Fibroblast of villous mesenchyme (primary cell): ENCODE measurements around the gene SPSB3. TPM values are rescaled to one million over a fixed set of nuclear protein-coding genes. Genes with fewer than 3 reads are reported as not detected.

Source experiments
- DNase-seq: peaks from one replicate; pipeline ENCODE4 v3.0.0-alpha.2; 2010; ENCODE audit warnings: low read depth
- H3K4me3 ChIP-seq: 2 replicates; pipeline ENCODE4 v1.5.1; 2011; ENCODE audit warnings: low read depth, mild to moderate bottlenecking, low read length
- total RNA-seq: library from RNA; depleted of rRNA; stranded (reverse); fragments of >200 nt; gene quantifications from 2 replicates; pipeline ENCODE4 v1.2.3, GENCODE V29; 2012
- TF ChIP-seq, protein P1 (sequence below): IDR thresholded peaks from 2 replicates; pipeline ENCODE4 v1.5.1; 2012; ENCODE audit warnings: low read depth, mild to moderate bottlenecking, low read length; ENCODE audit not compliant: insufficient read depth

Gene SPSB3
- total RNA-seq, 1 donor: 25.5 TPM

DNA sequence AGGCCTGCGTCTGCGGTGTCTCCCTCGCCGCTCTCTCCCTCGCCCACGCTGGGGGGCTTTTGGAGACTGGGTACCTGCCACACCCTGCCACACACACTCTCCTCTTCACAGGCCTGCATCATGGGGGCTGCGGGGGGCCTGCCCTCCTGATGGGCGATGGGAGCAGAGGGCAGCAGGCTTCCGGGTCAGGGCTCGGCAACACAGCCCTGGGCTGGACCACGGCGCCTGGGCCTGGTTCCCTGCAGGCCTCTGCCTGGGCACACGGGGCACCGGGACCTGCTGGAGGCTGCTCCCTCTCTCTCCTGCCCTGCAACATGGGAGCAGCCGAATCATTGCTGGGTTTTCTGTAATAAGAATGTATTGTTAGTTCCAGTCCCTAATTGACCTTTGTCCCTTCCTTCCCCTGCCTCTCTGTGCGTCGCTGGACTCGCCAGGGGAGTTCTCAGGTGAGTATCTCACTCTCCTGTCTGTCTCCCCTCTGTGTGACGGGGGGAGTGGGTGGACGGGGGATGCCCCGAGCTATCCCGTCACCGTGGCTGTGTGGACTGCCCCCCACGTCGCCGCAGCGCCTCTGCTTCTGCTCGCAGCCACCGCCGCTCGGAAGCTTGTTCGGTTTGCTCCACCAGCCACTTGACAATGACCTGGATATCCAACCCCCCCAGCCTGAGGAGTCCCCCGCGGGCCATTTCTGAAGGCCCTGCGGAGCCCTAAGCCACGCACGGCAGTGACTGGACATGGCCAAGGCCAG is 24.5 kb downstream of the SPSB3 start:
- TF ChIP-seq, protein P1, sequence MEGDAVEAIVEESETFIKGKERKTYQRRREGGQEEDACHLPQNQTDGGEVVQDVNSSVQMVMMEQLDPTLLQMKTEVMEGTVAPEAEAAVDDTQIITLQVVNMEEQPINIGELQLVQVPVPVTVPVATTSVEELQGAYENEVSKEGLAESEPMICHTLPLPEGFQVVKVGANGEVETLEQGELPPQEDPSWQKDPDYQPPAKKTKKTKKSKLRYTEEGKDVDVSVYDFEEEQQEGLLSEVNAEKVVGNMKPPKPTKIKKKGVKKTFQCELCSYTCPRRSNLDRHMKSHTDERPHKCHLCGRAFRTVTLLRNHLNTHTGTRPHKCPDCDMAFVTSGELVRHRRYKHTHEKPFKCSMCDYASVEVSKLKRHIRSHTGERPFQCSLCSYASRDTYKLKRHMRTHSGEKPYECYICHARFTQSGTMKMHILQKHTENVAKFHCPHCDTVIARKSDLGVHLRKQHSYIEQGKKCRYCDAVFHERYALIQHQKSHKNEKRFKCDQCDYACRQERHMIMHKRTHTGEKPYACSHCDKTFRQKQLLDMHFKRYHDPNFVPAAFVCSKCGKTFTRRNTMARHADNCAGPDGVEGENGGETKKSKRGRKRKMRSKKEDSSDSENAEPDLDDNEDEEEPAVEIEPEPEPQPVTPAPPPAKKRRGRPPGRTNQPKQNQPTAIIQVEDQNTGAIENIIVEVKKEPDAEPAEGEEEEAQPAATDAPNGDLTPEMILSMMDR: no peak
- H3K4me3 ChIP-seq: no peak overlapping the region
- no peak for DNase-seq

DNA sequence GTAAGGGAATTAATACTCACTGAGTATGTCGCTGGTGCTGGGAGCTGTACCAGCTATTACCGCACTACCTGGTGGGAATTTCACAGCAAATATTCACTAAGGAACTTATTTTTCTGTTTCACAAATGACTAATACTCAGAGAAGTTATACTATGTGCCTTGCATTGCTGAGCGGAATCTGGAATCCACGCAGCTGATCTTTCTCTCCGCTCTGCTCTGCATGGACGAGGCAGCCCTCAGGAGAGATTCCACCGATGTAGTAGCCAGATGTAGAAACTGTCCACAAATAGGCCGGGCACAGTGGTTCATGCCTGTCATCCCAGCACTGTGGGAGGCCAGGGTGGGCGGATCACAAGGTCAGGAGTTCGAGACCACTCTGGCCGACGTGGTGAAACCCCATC is 28.2 kb downstream of the SPSB3 start:
- no peak overlapping the region for H3K4me3 ChIP-seq
- DNase-seq: no peak
- TF ChIP-seq, protein P1: no peak

DNA sequence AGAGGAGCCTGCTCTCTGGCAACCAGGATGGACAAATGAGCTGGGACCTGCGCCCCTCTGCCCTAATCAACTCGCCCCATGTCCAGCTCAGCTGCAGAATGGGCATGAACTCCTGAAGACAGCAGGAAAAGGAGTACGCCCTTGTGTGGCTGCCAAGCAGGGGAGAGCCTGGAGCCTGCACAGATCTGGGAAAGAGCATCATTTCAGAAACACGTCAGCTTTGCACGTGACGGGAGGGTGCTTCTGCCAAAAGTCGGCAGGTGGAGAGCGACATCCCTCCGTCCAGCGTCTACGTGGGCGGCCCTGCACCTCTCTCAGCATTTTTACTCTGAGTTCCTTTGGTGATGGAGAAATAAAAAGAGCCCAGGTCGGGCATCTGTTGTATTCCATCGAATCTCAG is 29.5 kb downstream of the SPSB3 start:
- no peak for DNase-seq

DNA sequence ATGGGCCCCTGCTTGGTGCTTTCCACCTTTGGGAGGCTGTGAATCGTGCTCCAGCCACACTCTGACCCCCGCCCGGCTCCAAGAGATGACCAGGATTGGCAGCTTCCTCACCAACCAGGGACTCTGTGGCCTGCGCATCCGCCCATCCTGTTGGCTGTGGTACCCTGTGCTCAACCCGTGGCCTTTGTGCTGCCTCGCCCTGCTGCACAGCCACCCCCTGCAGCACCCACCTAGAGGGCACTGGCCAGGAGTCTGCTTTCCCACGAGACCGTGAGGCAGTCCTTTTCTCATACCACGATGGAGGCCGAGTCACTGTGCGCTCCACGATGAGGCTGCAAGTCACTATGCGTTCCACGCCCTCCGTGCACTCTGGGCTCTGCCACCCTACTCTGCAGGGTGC is 30.4 kb downstream of the SPSB3 start:
- TF ChIP-seq, protein P1: no peak
- no peak overlapping the region for H3K4me3 ChIP-seq
- DNase-seq: no peak

More for the DNA sequence above, 29.5 kb downstream of the SPSB3 start:
- TF ChIP-seq, protein P1: no peak
- H3K4me3 ChIP-seq: no peak overlapping the region

DNA sequence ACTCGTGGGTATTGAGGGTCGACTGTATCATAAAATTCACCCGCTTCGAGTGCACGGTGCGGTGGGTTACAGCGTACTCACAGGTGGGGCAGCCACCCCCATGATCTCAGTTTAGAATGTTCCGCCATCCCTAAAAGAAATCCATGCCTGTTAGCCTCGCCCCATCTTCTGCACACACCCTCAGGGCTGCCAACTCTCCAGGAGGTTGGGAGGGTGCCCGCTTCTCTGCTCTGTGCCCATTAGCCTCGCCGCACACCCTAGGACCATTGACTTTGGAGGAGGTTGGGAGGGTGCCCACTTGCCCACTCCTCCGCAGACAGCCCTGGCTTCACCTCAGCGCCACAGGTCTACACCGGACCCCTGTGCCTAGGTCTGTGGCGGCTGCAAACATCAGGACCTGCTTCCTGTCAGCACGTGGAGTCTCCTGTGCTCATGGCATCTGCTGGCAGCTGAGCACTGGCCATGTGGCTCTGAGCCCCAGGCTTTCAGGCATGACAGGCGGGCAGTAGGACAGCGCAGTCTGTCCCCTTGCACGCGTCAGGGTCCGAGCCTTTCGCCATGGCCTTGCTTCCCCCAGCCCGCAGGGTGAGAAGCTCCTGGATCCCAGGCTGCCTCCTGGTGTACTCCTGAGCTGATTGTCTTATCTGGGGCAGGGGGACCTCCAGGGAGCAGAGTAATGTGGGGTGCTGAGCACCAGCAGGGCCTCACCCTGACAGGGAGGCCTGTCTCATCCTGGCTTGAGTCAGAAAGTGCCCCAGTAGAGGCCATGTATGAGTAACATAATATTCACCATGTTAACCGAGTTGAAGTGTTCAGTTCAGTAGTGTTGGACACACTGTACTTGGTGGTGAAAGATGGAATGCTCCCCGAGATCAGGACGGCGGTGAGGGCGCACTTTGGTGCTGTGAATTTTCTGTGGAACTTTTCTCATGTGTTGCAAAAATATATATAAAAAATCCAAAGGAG is 32.9 kb downstream of the SPSB3 start:
- no peak for DNase-seq
- no peak overlapping the region for H3K4me3 ChIP-seq
- TF ChIP-seq, protein P1: no peak

DNA sequence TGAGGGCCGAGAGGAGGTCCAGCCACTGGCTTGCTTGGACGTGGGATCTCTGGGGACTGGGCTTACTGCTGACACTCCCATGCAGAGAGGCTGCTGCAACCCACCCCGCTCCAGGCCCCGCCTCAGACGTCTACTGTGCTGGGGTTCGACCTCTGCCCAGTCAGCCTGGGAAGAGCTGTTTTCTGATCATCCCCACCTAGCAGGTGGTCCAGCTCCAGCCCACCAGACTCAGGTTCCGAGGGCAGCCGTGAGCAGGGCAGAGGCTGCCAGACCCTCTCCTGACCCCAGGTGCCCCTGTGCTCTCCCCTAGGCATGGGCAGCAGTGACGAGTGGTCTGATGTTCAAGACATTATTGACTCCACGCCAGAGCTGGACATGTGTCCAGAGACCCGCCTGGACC is 34.4 kb downstream of the SPSB3 start:
- no peak overlapping the region for H3K4me3 ChIP-seq
- TF ChIP-seq, protein P1: no peak

More for the DNA sequence above, 34.4 kb downstream of the SPSB3 start:
- DNase-seq: no peak
